Measurements from ENCODE around the gene TMEM74B. TPM values are rescaled to one million over a fixed set of nuclear protein-coding genes. Genes with fewer than 3 reads are reported as not detected.

TMEM74B gene
- total and polyA plus RNA-seq, 9 of the 15 experiments (the other 6 are each of a cell fraction or from before 2014, with no cell fraction given): 0.24 to 19.0 (median 7.5) TPM

DNA sequence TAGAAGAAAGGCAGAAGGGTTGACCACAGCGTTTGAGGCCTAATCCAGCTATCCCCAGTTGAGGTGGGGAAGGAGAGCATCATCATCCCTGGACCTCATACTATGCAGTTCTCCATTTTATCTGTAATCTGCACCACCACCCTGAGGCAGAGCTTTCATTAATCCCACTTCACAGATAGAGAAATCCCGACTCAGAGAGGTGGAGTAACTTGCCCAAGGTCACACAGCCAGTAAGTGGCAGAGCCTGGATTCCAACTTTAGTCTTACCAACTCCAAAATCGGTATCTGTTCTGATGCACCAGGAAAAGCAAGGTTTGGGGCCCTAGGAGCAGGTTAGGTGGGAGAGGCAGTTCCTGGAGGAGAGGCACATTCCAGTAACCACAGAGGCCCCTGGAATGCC, 6.7 kb downstream of the TMEM74B start:
- peaks cover 25 to 30% of the 10 kb centered on the region in 2 experiments for H3K4me1 ChIP-seq (replicated peaks in 1 of 2; ENCODE audit: control insufficient read depth in 2 of 2, insufficient read depth in 2 of 2, low read length in 2 of 2)
- H3K27me3 ChIP-seq (ENCODE audit: control insufficient read depth in 2 of 2, insufficient read depth in 2 of 2, low read length in 2 of 2): no peaks in the 10 kb centered on the region
- no peak overlapping the region for H3K4me3 ChIP-seq
- H3K27ac ChIP-seq (ENCODE audit: extremely low read depth, low read depth, low read length): no peak overlapping the region
- ChIA-PET POLR2A (no interaction called here), CTCF (ENCODE audit: low intra/inter-chr PET ratio) (interaction anchor here (1.1 to 1.3 kb wide), 2 partner anchors 35 to 326 kb away, joined by 4 to 6 read pairs; no protein-coding TSS in a partner anchor)
- TF ChIP-seq SMARCA5 (IDR thresholded peaks at IDR 0.05) (peak; percentile 63), ZFP36 (IDR thresholded peaks at IDR 0.05; ENCODE audit: low read depth, low read length, partially characterized antibody) (peak; percentile 80), EWSR1 (IDR thresholded peaks at IDR 0.05; ENCODE audit: borderline replicate concordance, low read depth, partially characterized antibody) (no peak), RBM25 (IDR thresholded peaks at IDR 0.05; ENCODE audit: low read depth, low read length, severe bottlenecking) (peak; percentile 82), ZFX (CRISPR knock-in tag; IDR thresholded peaks at IDR 0.05) (0 out of 2 replicates have a peak, but pooled peaks have one; percentile 12), BCOR (IDR thresholded peaks at IDR 0.05) (peak; percentile 79), POU5F1 (IDR thresholded peaks at IDR 0.05; ENCODE audit: borderline replicate concordance, low read depth, low read length, partially characterized antibody) (no peak), KDM1A (IDR thresholded peaks at IDR 0.05) (peak; percentile 28 to 57; a peak in 2 of 4 replicates), MEF2D (tag; conservative IDR thresholded peaks at IDR 0.05; ENCODE audit: low read depth) (no peak), TEAD4 (IDR thresholded peaks at IDR 0.05; ENCODE audit: low read length) (no peak), TEAD4 (CRISPR knock-in tag; IDR thresholded peaks at IDR 0.05; ENCODE audit: borderline replicate concordance) (no peak)
- no peaks in the 10 kb centered on the region for H3K9me3 ChIP-seq (replicated peaks; ENCODE audit: control insufficient read depth, insufficient read depth, low read depth, low read length)
- in situ Hi-C loops (cut with MboI): no loop called here
- 25% methylated on average over 2 of the region's 3 CpGs for WGBS (ENCODE audit: insufficient coverage, low coverage, missing lambda C conversion rate)
- H3K4me2 ChIP-seq (ENCODE audit: insufficient read depth, low read length): no peak overlapping the region
- peaks cover 33% of the 10 kb centered on the region; the same call in 2 of the 3 replicates for H3K36me3 ChIP-seq (ENCODE audit: control insufficient read depth, insufficient read depth, low read length)
- no TSS peak for BruUV-seq (replicated peaks)
- ATAC-seq: no peak
- H4K20me1 ChIP-seq (replicated peaks; ENCODE audit: control insufficient read depth, insufficient read depth, low read length): no peaks in the 10 kb centered on the region
- no peak for DNase-seq (ENCODE audit: extremely low read depth in 1 of 4, low spot score in 3 of 4)
- H3K9me1 ChIP-seq (ENCODE audit: control insufficient read depth, insufficient read depth, low read length): peaks cover 2% of the 10 kb centered on the region
- intact Hi-C loops (cut with micrococcal nuclease): loop anchor here (5.0 kb wide), 1 partner anchor 34 kb away; no protein-coding TSS in a partner anchor
- no peak for FAIRE-seq
- no peak overlapping the region for H3K9ac ChIP-seq (ENCODE audit: insufficient read depth in 1 of 2, low read depth in 2 of 2, low read length in 2 of 2)
- no peak overlapping the region for H2AFZ ChIP-seq (ENCODE audit: low read depth, low read length)
- peaks cover 4% of the 10 kb centered on the region; the same call in 2 of the 3 replicates for H3K79me2 ChIP-seq (ENCODE audit: control insufficient read depth, insufficient read depth, low read length)

Data from K562 (cell line).